Mesothelial cell of epicardium (in vitro differentiated cells): ENCODE measurements around the gene MALT1. TPM values are rescaled to one million over a fixed set of nuclear protein-coding genes. Genes with fewer than 3 reads are reported as not detected.
"Not testable (repeated sequence)": the region's sequence is repeated elsewhere in the genome, so short reads cannot be mapped to it uniquely, and the experiment has no call there.

Experiments used
- DNase-seq, 2 experiments: peaks; one replicate each; pipeline ENCODE4 v3.0.0; 2021; ENCODE audit warnings: low spot score in 2 of 2; ENCODE audit not compliant: unreplicated experiment in 2 of 2
- H3K27ac Mint-ChIP-seq: 2 replicates; pipeline ENCODE4 v1.8.0; 2021; ENCODE audit warnings: mixed read lengths
- H3K27me3 Mint-ChIP-seq: 2 replicates; pipeline ENCODE4 v1.8.0; 2021; ENCODE audit warnings: low read depth, mixed read lengths
- H3K36me3 Mint-ChIP-seq: 2 replicates; pipeline ENCODE4 v1.8.0; 2021; ENCODE audit warnings: mixed read lengths
- H3K4me1 Mint-ChIP-seq: 2 replicates; pipeline ENCODE4 v1.8.0; 2021; ENCODE audit warnings: mixed read lengths
- H3K4me3 Mint-ChIP-seq: 2 replicates; pipeline ENCODE4 v1.8.0; 2021; ENCODE audit warnings: mild to moderate bottlenecking, moderate library complexity, mixed read lengths
- H3K9me3 Mint-ChIP-seq: 2 replicates; pipeline ENCODE4 v1.8.0; 2021; ENCODE audit warnings: mixed read lengths
- CTCF ChIP-seq: fragments of 200-600 bp; sonication (generic); IDR thresholded peaks from one replicate; pipeline ENCODE4 v1.5.0; 2021; ENCODE audit warnings: antibody characterized with exemption; ENCODE audit not compliant: unreplicated experiment
- total RNA-seq: library from RNA; stranded (reverse); gene quantifications from 3 replicates; pipeline ENCODE4 v1.2.1, GENCODE V29; 2021

The MALT1 gene
- total RNA-seq, 1 donor from 2014 or later, result 25.3 TPM

GRCh38 chr18:58639751-58640427 is 31.4 kb upstream of the MALT1 start:
- H3K4me3 Mint-ChIP-seq, result no peak overlapping the region

GRCh38 chr18:58640428-58640805 is 30.8 kb upstream of the MALT1 start:
- no peak for DNase-seq
- H3K9me3 Mint-ChIP-seq, result no peaks in the 10 kb centered on the region
- H3K4me3 Mint-ChIP-seq, result no peak overlapping the region
- no peak for TF ChIP-seq CTCF
- peaks cover 15% of the 10 kb centered on the region for H3K4me1 Mint-ChIP-seq
- no peaks in the 10 kb centered on the region for H3K36me3 Mint-ChIP-seq
- H3K27me3 Mint-ChIP-seq, result no peaks in the 10 kb centered on the region
- no peak overlapping the region for H3K27ac Mint-ChIP-seq

More at GRCh38 chr18:58639751-58640427, 31.4 kb upstream of the MALT1 start:
- no peak for DNase-seq
- Mint-ChIP-seq H3K27ac (peak overlapping the region; percentile 45), H3K4me1 (peaks cover 15% of the 10 kb centered on the region), H3K36me3 (no peaks in the 10 kb centered on the region), H3K9me3 (no peaks in the 10 kb centered on the region), H3K27me3 (no peaks in the 10 kb centered on the region)
- no peak for TF ChIP-seq CTCF

- peaks cover 15% of the 10 kb centered on the region for H3K4me1 Mint-ChIP-seq
- no peak overlapping the region for H3K4me3 Mint-ChIP-seq
- no peak for TF ChIP-seq CTCF
- H3K27ac Mint-ChIP-seq, result no peak overlapping the region
- no peaks in the 10 kb centered on the region for H3K27me3 Mint-ChIP-seq
- DNase-seq, result no peak
- H3K9me3 Mint-ChIP-seq, result no peaks in the 10 kb centered on the region
- no peaks in the 10 kb centered on the region for H3K36me3 Mint-ChIP-seq
These were observed 30.2 kb upstream of the MALT1 start for GRCh38 chr18:58640891-58641610.

- not testable (repeated sequence) for DNase-seq, H3K4me3 Mint-ChIP-seq, H3K27me3 Mint-ChIP-seq, H3K27ac Mint-ChIP-seq, H3K4me1 Mint-ChIP-seq, H3K36me3 Mint-ChIP-seq, H3K9me3 Mint-ChIP-seq
These were observed 27.7 kb upstream of the MALT1 start for GRCh38 chr18:58643557-58643956.

- TF ChIP-seq CTCF, result no peak
- no peak overlapping the region for H3K4me3 Mint-ChIP-seq
- no peak overlapping the region for H3K27ac Mint-ChIP-seq
- no peaks in the 10 kb centered on the region for H3K27me3 Mint-ChIP-seq
- no peaks in the 10 kb centered on the region for H3K4me1 Mint-ChIP-seq
- H3K36me3 Mint-ChIP-seq, result no peaks in the 10 kb centered on the region
- no peak for DNase-seq
- no peaks in the 10 kb centered on the region for H3K9me3 Mint-ChIP-seq
These were observed 25.9 kb upstream of the MALT1 start for GRCh38 chr18:58645398-58645797.

GRCh38 chr18:58646334-58646862 is 24.9 kb upstream of the MALT1 start:
- H3K36me3 Mint-ChIP-seq, result no peaks in the 10 kb centered on the region
- no peak for DNase-seq
- H3K9me3 Mint-ChIP-seq, result no peaks in the 10 kb centered on the region
- H3K27ac Mint-ChIP-seq, result no peak overlapping the region
- H3K4me1 Mint-ChIP-seq, result no peaks in the 10 kb centered on the region
- no peak for TF ChIP-seq CTCF
- no peak overlapping the region for H3K4me3 Mint-ChIP-seq
- H3K27me3 Mint-ChIP-seq, result no peaks in the 10 kb centered on the region
